MCF 10A (cell line): ENCODE measurements around the gene C3orf52. TPM values are rescaled to one million over a fixed set of nuclear protein-coding genes. Genes with fewer than 3 reads are reported as not detected.
A peak's percentile ranks its signal among the peaks of the same experiment; 100 is the strongest.

Source experiments
- BruUV-seq: library from RNA; stranded (reverse); fragments of 400-500 nt; replicated peaks from 2 replicates; lab custom pipeline; 2021; lab: Mats Ljungman, UMichigan
- CTCF ChIA-PET: fragments of 300-600 bp; sonication (Branson Sonifier 250); formaldehyde crosslinking; extraction: SDS; loops from one replicate; lab custom pipeline; 2021; ENCODE audit warnings: antibody characterized with exemption, inconsistent platforms; lab: Yijun Ruan, JAX
- POLR2A ChIA-PET: fragments of 300-600, 350-650 bp; sonication (Branson Sonifier 250); formaldehyde crosslinking; extraction: SDS; loops from one replicate; lab custom pipeline; 2020; ENCODE audit warnings: antibody characterized with exemption, inconsistent platforms; lab: Yijun Ruan, JAX
- DNase-seq: peaks from one replicate; pipeline ENCODE4 v3.0.0-alpha.2; 2018; ENCODE audit not compliant: unreplicated experiment
- H3K27ac Mint-ChIP-seq: one replicate; pipeline ENCODE4 v1.8.0; 2022; ENCODE audit warnings: mild to moderate bottlenecking, low read depth, mixed read lengths; ENCODE audit not compliant: unreplicated experiment
- H3K27me3 Mint-ChIP-seq: one replicate; pipeline ENCODE4 v1.8.0; 2022; ENCODE audit warnings: mixed read lengths; ENCODE audit not compliant: insufficient read depth, unreplicated experiment
- H3K36me3 Mint-ChIP-seq: one replicate; pipeline ENCODE4 v1.8.0; 2022; ENCODE audit warnings: mild to moderate bottlenecking, moderate library complexity, mixed read lengths; ENCODE audit not compliant: insufficient read depth, unreplicated experiment
- H3K4me1 Mint-ChIP-seq: one replicate; pipeline ENCODE4 v1.8.0; 2022; ENCODE audit warnings: mixed read lengths; ENCODE audit not compliant: insufficient read depth, unreplicated experiment
- H3K4me3 Mint-ChIP-seq: one replicate; pipeline ENCODE4 v1.8.0; 2022; ENCODE audit warnings: mild to moderate bottlenecking, moderate library complexity, mixed read lengths; ENCODE audit not compliant: unreplicated experiment
- H3K9me3 Mint-ChIP-seq: one replicate; pipeline ENCODE4 v1.8.0; 2022; ENCODE audit warnings: mixed read lengths; ENCODE audit not compliant: unreplicated experiment
- CTCF ChIP-seq: fragments of 200-600 bp; IDR thresholded peaks from one replicate; pipeline ENCODE4 v1.8.0; 2022; ENCODE audit warnings: antibody characterized with exemption, mild to moderate bottlenecking; ENCODE audit not compliant: unreplicated experiment
- intact Hi-C: fragments of 100-400 bp; cut with micrococcal nuclease; formaldehyde crosslinking; loops from 2 replicates; pipeline ENCODE4 v1.14.1; 2022
- total RNA-seq: library from RNA; stranded (reverse); gene quantifications from 2 replicates; pipeline ENCODE4 v1.2.3, GENCODE V29; 2022

Gene C3orf52
- total RNA-seq, 1 experiment from 2014 or later = 10.4 TPM

GRCh38 chr3:112085735-112086075 is 484 bp upstream of the C3orf52 start:
- TF ChIP-seq CTCF = no peak
- POLR2A ChIA-PET = interaction anchor here (0.7 to 1.9 kb wide), 6 partner anchors 10 to 107 kb away, joined by 3 to 5 read pairs (median 4); partner anchors contain the start of gene ABHD10
- DNase-seq = no peak
- Mint-ChIP-seq H3K4me1 (peaks cover 25% of the 10 kb centered on the region), H3K27ac (peak overlapping the region; percentile 96), H3K4me3 (peak overlapping the region; percentile 90), H3K36me3 (peaks cover 17% of the 10 kb centered on the region), H3K27me3 (no peaks in the 10 kb centered on the region), H3K9me3 (no peaks in the 10 kb centered on the region)
- BruUV-seq = no TSS peak
- intact Hi-C loops = loop anchor here (1.0 to 2.0 kb wide), 4 partner anchors 10 to 96 kb away; no protein-coding TSS in a partner anchor
- CTCF ChIA-PET = no interaction called here

DNA sequence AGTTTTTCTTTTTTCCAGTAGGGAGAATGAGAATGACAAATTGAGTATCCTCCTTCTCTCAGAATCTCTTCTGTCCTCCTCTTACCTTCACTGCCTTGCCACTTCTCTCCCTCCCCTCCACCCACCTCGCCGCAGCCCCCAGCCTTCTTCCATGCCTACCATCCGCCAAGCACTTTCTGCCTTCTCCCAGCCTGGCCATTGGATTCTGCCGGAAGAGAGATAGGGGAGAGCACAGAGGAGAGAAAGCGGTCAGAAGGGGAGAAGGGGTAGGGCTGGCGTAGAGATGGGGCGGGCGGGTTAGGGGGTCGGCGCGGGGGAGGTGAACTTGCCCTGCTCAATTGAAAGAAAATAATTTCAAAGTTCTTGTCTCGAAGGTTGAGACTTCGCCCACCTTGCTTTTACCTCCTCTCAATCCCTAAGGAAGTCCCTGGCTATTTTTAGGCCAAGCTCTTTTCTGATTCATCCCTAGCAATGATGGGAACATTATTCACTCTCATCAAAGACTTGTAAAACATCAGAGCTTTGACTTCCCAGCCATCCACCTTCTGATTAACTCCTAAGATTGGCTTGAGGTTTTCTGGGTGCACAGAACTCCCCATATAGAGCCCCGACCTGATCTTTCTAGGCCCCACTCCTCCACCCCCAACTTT is 811 bp downstream of the C3orf52 start:
- peaks cover 21% of the 10 kb centered on the region for H3K36me3 Mint-ChIP-seq
- peak; percentile 61 for DNase-seq
- peak overlapping the region; percentile 90 for H3K4me3 Mint-ChIP-seq
- ChIA-PET POLR2A (interaction anchor here (0.5 to 2.0 kb wide), 11 partner anchors 8 to 238 kb away, joined by 3 to 11 read pairs (median 4); partner anchors contain the start of gene ABHD10), CTCF (interaction anchor here (1.6 kb wide), 1 partner anchor 43 kb away, joined by 6 read pairs; no protein-coding TSS in a partner anchor)
- H3K27ac Mint-ChIP-seq = peak overlapping the region; percentile 96
- peaks cover 25% of the 10 kb centered on the region for H3K4me1 Mint-ChIP-seq
- no peaks in the 10 kb centered on the region for H3K9me3 Mint-ChIP-seq
- no peak for TF ChIP-seq CTCF
- no peaks in the 10 kb centered on the region for H3K27me3 Mint-ChIP-seq
- intact Hi-C loops = loop anchor here (1.0 to 2.0 kb wide), 4 partner anchors 12 to 98 kb away; no protein-coding TSS in a partner anchor
- no TSS peak for BruUV-seq

DNA sequence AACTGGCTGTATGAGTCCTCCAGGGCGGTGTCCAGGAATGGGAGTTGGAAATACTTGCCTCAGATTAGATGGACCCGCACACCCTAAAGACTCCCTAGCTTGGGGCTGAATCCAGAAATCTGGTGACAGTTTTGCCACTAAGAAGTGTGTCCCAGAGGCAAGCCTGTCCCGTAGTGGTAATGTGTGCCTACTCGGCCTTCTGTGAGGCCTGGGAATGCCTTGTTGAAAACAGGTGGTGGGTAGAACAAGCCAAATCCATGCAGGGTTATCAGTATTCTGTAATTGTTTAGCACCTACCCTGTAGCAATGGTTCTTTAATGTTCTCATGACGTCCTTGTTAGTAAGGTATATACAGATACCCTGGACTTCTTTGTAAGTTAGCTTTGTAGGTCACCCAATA is 1.6 kb downstream of the C3orf52 start:
- DNase-seq = no peak
- BruUV-seq = no TSS peak
- intact Hi-C loops = loop anchor here (2.0 kb wide), 2 partner anchors 45 to 75 kb away; no protein-coding TSS in a partner anchor

More for the DNA sequence above, 1.6 kb downstream of the C3orf52 start:
- H3K9me3 Mint-ChIP-seq = no peaks in the 10 kb centered on the region
- peak overlapping the region; percentile 90 for H3K4me3 Mint-ChIP-seq
- peak overlapping the region; percentile 96 for H3K27ac Mint-ChIP-seq
- H3K27me3 Mint-ChIP-seq = no peaks in the 10 kb centered on the region
- peaks cover 29% of the 10 kb centered on the region for H3K4me1 Mint-ChIP-seq
- ChIA-PET CTCF (interaction anchor here (0.7 to 1.6 kb wide), 2 partner anchors 44 to 99 kb away, joined by 4 to 6 read pairs; no protein-coding TSS in a partner anchor), POLR2A (interaction anchor here (0.5 to 2.0 kb wide), 10 partner anchors 9 to 238 kb away, joined by 3 to 11 read pairs (median 4); partner anchors contain the start of gene ABHD10)
- peaks cover 21% of the 10 kb centered on the region for H3K36me3 Mint-ChIP-seq
- no peak for TF ChIP-seq CTCF
